Cardiac fibroblast (primary cell): Measurements from ENCODE around the gene PDCD4.
A peak's percentile ranks its signal among the peaks of the same experiment; 100 is the strongest.

Source experiments
- DNase-seq, 2 donors: peaks; one replicate each; pipeline versions ENCODE4 v3.0.0 to v3.0.0-alpha.2; 2010; ENCODE audit warnings: low read depth in 2 of 2
- H3K4me3 ChIP-seq, 2 donors: replicated peaks in 1 of 2; 1 replicate in 1 of 2; 2 replicates in 1 of 2; pipeline ENCODE4 v1.5.1; 2011; ENCODE audit warnings: low read depth in 2 of 2, low read length in 2 of 2, mild to moderate bottlenecking in 2 of 2, moderate library complexity in 1 of 2
- TF ChIP-seq, protein P1 (sequence below): IDR thresholded peaks from one replicate; pipeline ENCODE4 v1.5.1; 2011; ENCODE audit warnings: low read depth, mild to moderate bottlenecking, low read length, inconsistent platforms

The PDCD4 gene

DNA sequence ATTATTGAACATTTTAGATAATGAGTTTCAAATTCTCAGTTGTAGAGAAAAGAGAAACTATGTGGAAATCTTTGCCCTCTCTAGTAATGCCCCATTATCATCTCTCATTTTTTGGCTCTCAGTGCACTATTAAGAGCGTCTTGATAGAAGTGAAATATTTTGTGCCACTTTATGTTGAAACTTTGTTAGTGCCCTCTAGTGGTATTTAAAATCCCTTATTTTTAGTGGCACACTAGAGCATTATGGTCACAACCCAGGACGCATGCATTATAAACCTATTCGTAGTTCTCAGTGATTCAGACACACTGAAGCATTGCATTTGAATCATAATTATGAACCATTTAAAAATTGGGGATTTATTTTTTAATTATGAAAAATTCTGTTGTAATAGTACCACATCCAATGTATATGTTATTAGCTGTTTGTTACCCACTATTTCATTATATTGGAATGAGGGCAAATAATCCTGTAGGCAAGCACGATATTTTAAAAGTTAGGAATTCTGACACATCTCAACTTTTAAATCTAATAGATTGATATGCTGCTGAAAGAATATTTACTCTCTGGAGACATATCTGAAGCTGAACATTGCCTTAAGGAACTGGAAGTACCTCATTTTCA is 21.9 kb downstream of the PDCD4 start:
- DNase-seq, result peak; percentile 69 to 71
- H3K4me3 ChIP-seq, result no peak overlapping the region
- TF ChIP-seq, protein P1, sequence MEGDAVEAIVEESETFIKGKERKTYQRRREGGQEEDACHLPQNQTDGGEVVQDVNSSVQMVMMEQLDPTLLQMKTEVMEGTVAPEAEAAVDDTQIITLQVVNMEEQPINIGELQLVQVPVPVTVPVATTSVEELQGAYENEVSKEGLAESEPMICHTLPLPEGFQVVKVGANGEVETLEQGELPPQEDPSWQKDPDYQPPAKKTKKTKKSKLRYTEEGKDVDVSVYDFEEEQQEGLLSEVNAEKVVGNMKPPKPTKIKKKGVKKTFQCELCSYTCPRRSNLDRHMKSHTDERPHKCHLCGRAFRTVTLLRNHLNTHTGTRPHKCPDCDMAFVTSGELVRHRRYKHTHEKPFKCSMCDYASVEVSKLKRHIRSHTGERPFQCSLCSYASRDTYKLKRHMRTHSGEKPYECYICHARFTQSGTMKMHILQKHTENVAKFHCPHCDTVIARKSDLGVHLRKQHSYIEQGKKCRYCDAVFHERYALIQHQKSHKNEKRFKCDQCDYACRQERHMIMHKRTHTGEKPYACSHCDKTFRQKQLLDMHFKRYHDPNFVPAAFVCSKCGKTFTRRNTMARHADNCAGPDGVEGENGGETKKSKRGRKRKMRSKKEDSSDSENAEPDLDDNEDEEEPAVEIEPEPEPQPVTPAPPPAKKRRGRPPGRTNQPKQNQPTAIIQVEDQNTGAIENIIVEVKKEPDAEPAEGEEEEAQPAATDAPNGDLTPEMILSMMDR, result peak; percentile 45

DNA sequence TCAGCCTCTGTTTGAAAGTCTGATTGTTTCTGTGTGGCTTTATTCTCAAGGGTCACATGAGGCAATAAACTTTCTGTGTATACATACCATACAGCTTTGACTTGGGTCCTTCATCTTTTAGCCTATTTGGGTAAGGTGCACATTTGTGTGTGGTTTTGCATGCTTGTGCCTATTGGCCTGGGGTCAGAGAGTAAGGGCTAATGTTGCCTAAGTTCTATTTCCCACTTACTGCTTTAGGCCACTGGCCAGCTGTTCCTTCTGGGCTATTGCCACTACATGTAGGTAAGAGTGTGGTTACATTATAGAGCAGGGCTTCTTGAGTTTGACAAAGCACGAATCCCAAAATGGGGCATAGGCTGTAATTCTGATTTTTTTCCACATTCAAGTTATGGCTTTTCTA is 25.5 kb downstream of the PDCD4 start:
- no peak for DNase-seq
- TF ChIP-seq, protein P1, result no peak
- no peak overlapping the region for H3K4me3 ChIP-seq

DNA sequence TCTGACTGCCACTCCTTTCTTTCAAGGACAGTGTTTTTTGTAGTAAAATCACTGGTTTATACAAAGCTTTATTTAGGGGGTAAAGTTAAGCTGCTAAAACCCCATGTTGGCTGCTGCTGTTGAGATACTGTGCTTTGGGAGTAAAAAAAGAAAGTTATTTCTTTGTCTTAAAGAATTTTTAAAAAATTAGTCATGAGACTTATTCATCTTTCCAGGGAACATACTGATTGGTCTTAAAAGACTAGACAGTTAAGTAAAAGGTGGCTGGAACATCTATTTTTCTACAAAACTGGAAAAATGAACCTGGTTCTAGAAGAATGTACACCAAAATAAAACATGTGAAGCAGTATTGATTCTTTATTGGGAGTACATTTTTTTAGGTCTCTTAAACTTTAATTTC is 26.7 kb downstream of the PDCD4 start:
- peak in 1 of 2 donors; percentile 53 for DNase-seq
- no peak overlapping the region for H3K4me3 ChIP-seq
- TF ChIP-seq, protein P1, result no peak

DNA sequence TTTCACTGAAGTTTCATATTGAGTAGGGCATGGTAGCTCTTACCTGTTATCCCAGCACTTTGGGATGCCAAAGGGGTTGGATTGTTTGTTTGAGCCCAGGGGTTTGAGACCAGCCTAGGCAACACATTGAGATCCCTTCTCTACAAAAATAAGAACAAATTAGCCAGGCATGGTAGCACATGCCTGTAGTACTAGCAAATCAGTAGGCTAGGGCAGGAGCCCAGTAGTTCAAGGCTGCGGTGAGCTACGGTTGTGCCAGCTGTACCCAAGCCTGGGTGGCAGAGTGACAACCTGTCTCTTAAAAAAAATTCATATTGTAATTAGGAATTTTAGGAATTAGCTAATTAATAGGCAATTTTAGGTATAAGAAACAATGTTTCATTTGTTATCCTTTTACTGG is 29.3 kb downstream of the PDCD4 start:
- no peak overlapping the region for H3K4me3 ChIP-seq
- TF ChIP-seq, protein P1, result no peak
- no peak for DNase-seq

DNA sequence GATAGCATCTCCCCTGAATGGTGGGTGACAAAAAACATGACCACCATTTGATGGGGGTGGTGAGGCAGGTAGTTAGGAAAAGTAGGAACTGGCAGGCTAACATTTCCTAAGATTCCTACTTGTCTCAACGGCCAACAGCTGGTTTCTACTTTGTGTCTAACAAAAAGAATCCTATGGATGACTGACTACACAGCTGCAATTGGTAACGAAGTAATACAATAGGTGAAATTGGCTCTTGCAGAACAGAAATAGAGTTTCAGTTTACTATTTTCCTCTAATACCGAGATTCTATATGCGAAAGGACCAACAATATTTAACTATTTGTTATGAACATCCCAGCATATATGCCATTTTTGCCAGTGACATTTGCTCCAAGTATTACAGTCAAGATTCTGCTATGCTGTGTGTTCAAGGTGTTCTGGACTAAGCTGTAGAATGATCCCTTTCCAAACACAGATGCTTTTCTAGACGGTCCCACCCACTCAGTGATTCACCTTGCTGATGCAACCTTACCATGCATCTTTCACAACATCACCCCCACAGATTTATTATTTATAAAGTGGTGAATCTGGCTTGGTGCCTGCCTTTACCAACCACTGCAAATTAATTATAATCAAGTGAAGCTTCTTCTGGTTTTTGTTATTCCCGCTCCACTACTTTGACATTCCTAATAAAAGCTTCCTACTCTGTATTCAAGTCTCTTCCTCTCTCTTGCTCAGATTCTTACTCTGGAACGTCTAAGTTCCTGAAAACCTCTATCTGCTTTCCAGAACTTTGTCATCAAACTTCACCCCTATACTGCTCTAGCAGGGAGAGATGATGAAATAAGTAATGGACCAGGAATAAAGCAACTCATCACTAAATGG is 30.5 kb downstream of the PDCD4 start:
- H3K4me3 ChIP-seq, result no peak overlapping the region
- TF ChIP-seq, protein P1, result no peak
- peak; percentile 55 to 93 for DNase-seq

DNA sequence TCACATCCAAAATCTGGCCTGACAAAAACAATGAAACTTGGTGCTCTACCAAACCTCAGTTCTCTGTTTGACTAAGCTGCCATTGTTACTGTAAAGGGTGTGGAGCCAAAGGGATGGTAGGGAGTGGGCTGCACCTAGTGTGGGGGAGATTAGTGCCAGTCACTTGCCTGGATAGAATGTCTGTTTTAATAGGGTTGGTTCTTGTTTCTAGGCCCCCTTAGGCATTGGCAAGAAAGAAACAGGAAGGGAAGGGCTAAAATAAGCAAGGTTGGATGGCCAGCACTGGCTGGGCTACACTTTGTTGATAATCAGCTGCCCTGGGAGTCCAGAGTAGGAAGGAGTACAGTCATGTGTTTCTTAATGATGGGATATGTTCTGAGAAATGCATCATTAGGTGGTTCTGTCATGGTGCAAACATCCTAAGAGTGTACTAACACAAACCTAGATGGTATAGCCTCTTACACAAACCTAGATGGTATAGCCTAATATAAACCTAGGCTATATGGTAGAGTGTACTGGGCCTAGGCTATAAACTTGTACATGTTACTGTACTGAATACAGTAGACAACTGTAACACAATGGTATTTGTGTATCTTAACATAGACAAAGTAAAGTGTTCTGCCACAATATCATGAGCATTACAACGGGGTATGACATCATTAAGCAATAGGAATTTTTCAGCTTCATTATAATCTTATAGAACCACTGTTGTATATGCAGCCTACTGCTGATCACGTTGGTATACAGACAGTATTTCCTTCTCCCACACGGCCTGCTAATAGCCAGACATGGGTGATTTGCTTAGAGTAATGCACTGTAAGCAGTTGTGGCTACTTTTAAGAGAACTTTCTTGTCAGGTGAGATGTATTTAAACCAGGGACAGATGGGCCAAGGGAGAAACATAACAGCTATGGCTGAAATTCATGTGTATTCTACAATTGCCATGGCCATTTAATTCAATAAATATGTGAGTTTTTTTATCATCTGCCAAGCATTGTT is 31.9 kb downstream of the PDCD4 start:
- TF ChIP-seq, protein P1, result no peak
- no peak overlapping the region for H3K4me3 ChIP-seq
- peak in 1 of 2 donors; percentile 55 for DNase-seq
